Activated T-cell treated with anti-CD3 and anti-CD28 coated beads, Interleukin-2, amount 50 U/mL, for 24 hours (primary cell): ENCODE data around the gene PDK4.
"Not testable (repeated sequence)": the region's sequence is repeated elsewhere in the genome, so short reads cannot be mapped to it uniquely, and the experiment has no call there.

Experiments
- DNase-seq: peaks from one replicate; pipeline ENCODE4 v3.0.0-alpha.2; 2020
- H3K27ac Mint-ChIP-seq: 2 replicates; pipeline ENCODE4 v1.8.0; 2020; ENCODE audit warnings: mild to moderate bottlenecking, mixed read lengths
- H3K27me3 Mint-ChIP-seq: 2 replicates; pipeline ENCODE4 v1.8.0; 2020; ENCODE audit warnings: mixed read lengths
- H3K36me3 Mint-ChIP-seq: 2 replicates; pipeline ENCODE4 v1.8.0; 2020; ENCODE audit warnings: low read depth, mixed read lengths
- H3K4me1 Mint-ChIP-seq: 2 replicates; pipeline ENCODE4 v1.8.0; 2020; ENCODE audit warnings: low read depth, mixed read lengths
- H3K4me3 Mint-ChIP-seq: 2 replicates; pipeline ENCODE4 v1.8.0; 2020; ENCODE audit warnings: mild to moderate bottlenecking, moderate library complexity, mixed read lengths
- H3K9me3 Mint-ChIP-seq: 2 replicates; pipeline ENCODE4 v1.8.0; 2020; ENCODE audit warnings: mixed read lengths

Gene PDK4

DNA sequence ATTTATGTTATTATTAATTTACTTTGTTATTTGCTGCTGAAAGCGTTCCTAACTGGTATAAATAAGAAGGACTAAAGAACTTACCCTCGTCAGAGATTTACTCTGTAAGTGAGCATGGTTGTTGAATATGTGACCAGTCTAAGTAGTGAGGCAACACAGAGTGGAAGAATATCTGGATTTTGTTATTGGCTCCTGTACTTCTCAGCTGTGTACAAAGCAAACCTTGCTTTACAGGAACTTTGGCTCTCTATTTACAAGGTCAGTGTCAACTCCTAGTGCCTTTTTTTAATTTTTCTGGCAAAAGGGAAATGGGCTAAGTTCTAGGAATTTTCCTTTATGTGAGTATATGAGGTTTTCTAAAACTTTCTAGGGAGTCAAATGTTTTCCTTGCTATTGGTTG lies 35.6 kb downstream of the PDK4 start:
- no peaks in the 10 kb centered on the region for H3K9me3 Mint-ChIP-seq
- H3K27me3 Mint-ChIP-seq, result peaks cover 3% of the 10 kb centered on the region
- DNase-seq, result no peak
- no peak overlapping the region for H3K27ac Mint-ChIP-seq
- H3K4me3 Mint-ChIP-seq, result no peak overlapping the region
- H3K4me1 Mint-ChIP-seq, result no peaks in the 10 kb centered on the region
- H3K36me3 Mint-ChIP-seq, result no peaks in the 10 kb centered on the region

DNA sequence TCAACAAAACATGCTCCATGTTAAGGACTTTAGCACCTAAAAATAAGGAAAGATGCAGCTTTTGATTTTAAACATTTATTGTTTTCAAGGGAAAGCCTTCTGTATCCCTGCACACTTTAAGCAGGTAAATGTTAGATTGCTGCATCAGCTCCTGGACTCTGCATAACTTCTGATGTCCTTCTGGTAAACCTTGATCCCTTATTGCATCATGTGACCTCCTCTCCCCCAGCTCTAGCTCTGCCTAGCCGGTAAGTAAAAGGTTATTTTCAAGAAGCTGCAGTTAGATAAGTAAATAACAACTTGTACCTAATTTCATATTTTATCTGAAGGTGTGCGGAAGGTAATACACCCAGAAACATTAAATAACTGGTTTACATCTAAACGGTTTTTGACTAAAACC lies 37.5 kb downstream of the PDK4 start:
- H3K27me3 Mint-ChIP-seq, result peaks cover 3% of the 10 kb centered on the region
- DNase-seq, result no peak
- no peaks in the 10 kb centered on the region for H3K4me1 Mint-ChIP-seq
- no peaks in the 10 kb centered on the region for H3K9me3 Mint-ChIP-seq
- no peaks in the 10 kb centered on the region for H3K36me3 Mint-ChIP-seq
- no peak overlapping the region for H3K4me3 Mint-ChIP-seq
- H3K27ac Mint-ChIP-seq, result no peak overlapping the region

DNA sequence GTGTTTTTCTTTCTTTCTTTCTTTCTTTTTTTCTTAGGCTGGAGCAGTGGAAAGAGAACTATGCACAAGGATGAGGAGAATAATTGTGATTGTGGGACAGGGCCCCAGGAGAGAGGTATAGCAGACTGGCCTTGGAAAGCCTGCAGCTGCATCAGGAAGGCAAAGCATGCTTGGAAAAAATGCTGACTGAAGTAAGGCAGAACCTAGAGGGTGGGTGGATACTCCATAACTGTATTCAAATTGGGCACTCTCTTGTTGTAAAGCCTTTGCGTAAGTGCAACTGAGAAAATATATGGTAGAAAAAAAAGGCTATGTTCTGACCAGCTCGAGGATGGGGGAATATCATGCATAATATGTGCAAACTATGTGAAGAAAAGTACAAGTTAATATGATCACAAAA lies 39.5 kb downstream of the PDK4 start:
- Mint-ChIP-seq H3K4me3 (no peak overlapping the region), H3K27ac (no peak overlapping the region)

DNA sequence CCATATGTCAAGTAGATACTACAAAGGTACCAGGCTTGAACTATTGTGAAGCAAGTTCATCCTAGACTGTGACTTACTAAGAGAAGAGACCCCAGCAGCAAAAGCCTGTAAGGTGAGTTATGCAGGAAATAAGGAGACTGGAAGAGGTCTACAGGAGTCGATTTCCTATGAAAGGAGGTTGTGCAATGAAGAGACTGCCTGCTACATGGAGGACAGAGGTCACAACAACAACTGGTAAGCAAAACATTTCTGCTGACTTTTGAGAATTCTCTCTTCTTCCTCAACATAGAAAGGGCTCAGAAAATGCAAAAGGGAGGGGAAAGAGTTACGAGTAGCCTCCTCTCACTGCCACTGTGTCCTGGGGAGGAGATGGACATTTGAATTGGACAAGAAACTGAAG lies 42.4 kb downstream of the PDK4 start:
- Mint-ChIP-seq H3K9me3 (no peaks in the 10 kb centered on the region), H3K27me3 (peaks cover 13% of the 10 kb centered on the region), H3K27ac (no peak overlapping the region), H3K4me1 (no peaks in the 10 kb centered on the region), H3K4me3 (no peak overlapping the region), H3K36me3 (no peaks in the 10 kb centered on the region)
- DNase-seq, result no peak

More for the DNA sequence above, 39.5 kb downstream of the PDK4 start:
- Mint-ChIP-seq H3K9me3 (no peaks in the 10 kb centered on the region), H3K27me3 (peaks cover 9% of the 10 kb centered on the region), H3K4me1 (no peaks in the 10 kb centered on the region), H3K36me3 (no peaks in the 10 kb centered on the region)
- DNase-seq, result no peak

DNA sequence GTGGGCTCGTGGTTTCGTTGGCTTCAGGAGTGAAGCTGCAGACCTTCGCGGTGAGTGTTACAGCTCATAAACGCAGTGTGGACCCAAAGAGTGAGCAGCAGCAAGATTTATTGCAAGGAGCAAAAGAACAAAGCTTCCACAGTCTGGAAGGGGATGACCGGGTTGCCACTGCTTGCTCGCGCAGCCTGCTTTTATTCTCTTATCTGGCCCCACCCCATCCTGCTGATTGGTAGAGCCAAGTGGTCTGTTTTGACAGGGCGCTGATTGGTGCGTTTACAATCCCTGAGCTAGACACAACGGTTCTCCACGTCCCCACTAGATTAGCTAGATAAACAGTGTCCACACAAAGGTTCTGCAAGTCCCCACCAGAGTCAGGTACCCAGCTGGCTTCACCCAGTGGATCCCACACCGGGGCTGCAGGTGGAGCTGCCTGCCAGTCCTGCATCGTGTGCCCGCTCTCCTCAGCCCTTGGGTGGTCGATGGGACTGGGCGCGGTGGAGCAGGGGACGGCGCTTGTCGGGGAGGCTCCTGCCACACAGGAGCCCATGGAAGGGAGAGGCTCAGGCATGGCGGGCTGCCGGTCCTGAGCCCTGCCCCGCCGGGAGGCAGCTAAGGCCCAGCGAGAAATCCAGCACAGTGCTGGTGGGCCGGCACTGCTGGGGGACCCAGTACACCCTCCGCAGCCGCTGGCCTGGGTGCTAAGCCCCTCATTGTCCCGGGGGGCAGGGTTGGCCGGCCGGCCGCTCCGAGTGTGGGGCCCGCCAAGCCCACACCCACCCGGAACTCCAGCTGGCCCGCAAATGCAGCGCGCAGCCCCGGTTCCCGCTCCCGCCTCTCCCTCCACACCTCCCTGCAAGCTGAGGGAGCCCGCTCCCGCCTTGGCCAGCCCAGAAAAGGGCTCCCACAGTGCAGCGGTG lies 44.0 kb downstream of the PDK4 start:
- not testable (repeated sequence) for H3K4me3 Mint-ChIP-seq, H3K27ac Mint-ChIP-seq, DNase-seq, H3K4me1 Mint-ChIP-seq, H3K36me3 Mint-ChIP-seq, H3K9me3 Mint-ChIP-seq
- peaks cover 12% of the 10 kb centered on the region for H3K27me3 Mint-ChIP-seq

DNA sequence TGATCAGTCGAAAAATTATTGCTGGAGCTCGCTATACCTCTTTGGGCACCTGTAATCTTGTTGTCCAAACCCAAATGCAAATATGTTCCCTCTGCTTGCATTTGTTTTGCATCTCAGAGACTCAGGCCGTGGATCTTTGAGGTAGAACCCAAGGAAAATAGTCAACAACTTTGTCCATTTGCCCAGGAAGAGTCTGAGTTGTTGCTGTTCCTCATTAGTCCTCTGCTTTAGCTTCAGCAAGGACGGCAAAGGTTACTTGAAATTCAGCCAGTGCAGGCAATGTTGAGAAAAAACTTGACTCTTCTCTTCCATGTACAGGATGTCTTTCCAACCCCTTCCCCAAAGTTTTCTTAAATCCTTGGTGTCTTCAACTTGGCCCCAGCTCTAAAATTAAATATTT lies 45.8 kb downstream of the PDK4 start:
- H3K4me3 Mint-ChIP-seq, result no peak overlapping the region
- no peaks in the 10 kb centered on the region for H3K36me3 Mint-ChIP-seq
- DNase-seq, result no peak
- H3K9me3 Mint-ChIP-seq, result no peaks in the 10 kb centered on the region
- peaks cover 12% of the 10 kb centered on the region for H3K27me3 Mint-ChIP-seq
- no peaks in the 10 kb centered on the region for H3K4me1 Mint-ChIP-seq
- H3K27ac Mint-ChIP-seq, result no peak overlapping the region

DNA sequence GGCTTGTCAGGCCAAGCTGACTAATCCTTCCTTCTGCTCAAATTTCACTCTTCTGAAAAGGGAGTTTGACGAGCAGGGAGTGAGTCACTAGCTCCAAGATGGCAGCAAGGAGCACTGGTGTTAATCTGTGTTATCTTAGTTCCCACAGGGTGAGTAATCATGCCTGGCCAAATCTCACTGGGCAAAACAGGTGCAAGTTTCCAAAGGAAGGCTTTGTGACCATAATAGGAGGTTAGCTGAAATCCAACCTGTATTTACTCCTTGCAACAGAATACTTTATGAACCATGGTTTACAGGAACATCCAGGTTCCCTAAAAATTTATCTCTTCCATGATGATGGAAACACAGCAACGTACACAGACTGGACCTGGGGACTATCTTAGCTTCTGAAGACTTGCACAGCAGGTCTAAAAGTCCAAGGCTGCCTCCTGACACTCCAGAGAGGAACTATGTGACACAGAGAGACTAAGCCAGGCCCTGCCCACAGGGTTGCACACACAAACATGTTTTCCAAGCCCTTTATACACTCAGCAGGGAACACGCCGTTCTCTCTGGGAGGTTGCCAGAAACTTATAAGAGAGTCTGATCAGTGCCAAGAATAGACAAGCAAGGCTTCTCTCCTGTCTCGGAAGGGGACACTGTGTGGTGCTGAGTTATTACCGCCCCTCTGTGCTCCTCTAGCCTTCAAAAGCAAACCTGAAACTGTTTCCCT lies 46.3 kb downstream of the PDK4 start:
- Mint-ChIP-seq H3K4me3 (no peak overlapping the region), H3K27ac (no peak overlapping the region), H3K27me3 (peaks cover 12% of the 10 kb centered on the region), H3K9me3 (no peaks in the 10 kb centered on the region), H3K36me3 (no peaks in the 10 kb centered on the region), H3K4me1 (no peaks in the 10 kb centered on the region)
- DNase-seq, result no peak

DNA sequence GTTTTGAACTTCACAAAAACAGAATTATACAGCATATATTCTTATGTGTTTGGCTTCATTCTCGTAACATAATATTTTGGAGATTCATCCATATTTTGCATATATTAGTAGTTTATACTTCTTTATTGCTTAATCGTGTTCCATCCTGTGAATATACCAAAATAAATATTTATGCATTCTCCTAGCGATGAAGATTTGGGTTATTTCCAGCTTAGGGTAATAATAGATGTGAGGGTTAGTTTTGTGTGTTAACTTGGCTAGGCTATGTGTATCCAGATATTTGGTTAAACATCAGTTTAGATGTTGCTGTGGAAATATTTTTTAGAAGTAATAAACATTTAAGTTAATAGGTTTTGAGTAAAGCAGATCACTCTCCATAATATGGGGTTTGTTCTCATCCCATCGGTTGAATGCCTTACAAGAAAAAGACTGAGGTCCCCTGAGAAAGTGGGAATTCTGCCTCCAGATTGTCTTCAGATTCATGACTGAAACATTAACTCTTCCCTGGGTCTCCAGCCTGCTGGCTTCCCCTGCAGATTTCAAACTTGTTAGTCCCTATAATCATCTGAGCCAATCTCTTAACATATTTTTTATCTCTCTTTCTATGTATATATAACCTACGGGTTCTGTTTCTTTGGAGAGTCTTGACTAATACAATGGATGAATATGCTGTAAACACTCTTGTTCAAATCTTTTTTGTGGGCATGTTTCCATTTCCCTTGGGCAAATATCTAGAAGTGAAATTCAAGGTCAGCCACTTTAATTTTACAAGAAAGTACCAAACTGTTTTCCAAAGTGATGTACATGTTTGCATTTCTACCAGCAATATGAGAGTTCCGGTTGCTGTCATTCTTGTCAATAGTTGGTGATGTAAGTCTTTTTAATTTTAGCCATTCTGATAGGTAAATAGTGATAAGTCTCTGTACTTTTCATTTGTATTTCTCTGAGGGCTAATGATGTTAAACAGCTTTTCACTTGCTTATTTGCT lies 48.7 kb downstream of the PDK4 start:
- Mint-ChIP-seq H3K4me3 (no peak overlapping the region), H3K36me3 (no peaks in the 10 kb centered on the region), H3K9me3 (no peaks in the 10 kb centered on the region), H3K27me3 (peaks cover 11% of the 10 kb centered on the region), H3K4me1 (no peaks in the 10 kb centered on the region), H3K27ac (no peak overlapping the region)
- DNase-seq, result no peak

DNA sequence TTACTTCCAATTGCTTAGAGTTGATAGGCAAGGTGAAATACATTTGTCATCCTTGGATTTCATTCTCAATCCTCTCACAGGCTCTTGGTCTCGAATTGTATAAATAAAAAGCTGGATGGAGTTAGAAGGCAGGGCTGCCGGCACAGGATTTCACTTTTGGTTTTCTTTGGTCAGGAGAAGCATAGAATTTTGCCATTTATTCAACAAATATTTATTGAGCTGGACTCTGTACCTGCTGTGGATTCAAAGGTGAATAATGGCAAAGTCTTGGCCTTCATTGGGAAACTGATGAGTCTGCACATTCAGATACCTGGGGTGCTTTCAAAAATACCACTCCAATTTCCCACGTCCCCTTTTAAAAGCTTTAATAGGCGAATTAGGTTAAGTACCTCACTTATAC lies 49.7 kb downstream of the PDK4 start:
- H3K27ac Mint-ChIP-seq, result no peak overlapping the region

DNA sequence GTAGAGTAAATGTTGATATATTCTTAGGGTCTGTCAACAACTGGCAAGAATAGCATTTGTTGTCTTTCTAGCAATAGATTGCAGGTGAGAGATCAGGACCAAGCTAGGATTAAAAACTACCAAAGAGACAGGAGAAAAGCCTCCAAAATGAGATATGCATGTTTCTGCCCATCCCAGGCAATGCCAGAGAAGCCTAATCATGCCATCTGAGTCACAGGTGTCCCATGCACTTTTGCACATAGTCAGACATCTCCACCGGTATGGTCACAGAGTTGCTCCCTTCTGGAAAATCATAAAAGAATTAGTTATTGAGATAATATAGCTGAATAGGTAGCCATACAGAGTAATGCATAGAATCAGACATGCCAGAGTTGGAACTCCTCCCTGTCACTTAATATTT lies 50.6 kb downstream of the PDK4 start:
- H3K4me3 Mint-ChIP-seq, result no peak overlapping the region
- DNase-seq, result no peak
- peaks cover 14% of the 10 kb centered on the region for H3K27me3 Mint-ChIP-seq
- no peaks in the 10 kb centered on the region for H3K9me3 Mint-ChIP-seq
- H3K4me1 Mint-ChIP-seq, result no peaks in the 10 kb centered on the region
- H3K36me3 Mint-ChIP-seq, result no peaks in the 10 kb centered on the region
- H3K27ac Mint-ChIP-seq, result no peak overlapping the region

More for the DNA sequence above, 49.7 kb downstream of the PDK4 start:
- DNase-seq, result no peak
- Mint-ChIP-seq H3K36me3 (no peaks in the 10 kb centered on the region), H3K27me3 (peaks cover 11% of the 10 kb centered on the region), H3K4me3 (no peak overlapping the region), H3K4me1 (no peaks in the 10 kb centered on the region), H3K9me3 (no peaks in the 10 kb centered on the region)

DNA sequence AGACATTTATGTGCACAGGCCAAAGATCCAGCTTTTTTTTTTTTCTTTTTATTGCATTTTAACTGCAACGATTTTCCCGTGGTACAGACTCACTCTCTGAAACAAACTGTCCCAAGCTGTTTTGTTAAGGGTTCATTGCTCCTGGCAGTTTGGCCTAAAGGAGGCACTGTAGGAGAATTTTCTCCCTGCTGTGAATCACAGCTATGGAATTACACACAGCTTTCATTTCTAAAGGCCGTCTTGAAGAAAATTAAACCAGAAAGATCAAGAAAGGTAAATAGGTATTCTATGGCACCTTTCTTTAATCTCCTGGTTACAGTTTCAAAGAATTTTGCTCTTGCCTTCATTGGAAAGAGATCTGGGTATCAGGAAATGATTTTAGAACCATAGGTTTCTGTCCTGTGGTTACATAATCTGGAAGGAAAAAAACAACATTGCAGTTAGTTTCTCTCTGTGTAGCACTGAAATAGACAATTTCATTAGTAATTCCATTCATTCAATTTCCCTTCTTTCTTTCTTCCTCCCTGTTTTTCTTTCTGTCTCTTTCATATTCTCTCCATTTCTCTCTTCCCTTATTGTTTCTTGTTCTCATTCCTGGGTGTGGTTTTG lies 51.2 kb downstream of the PDK4 start:
- Mint-ChIP-seq H3K4me1 (no peaks in the 10 kb centered on the region), H3K36me3 (no peaks in the 10 kb centered on the region), H3K27me3 (peaks cover 13% of the 10 kb centered on the region), H3K27ac (no peak overlapping the region), H3K4me3 (no peak overlapping the region), H3K9me3 (no peaks in the 10 kb centered on the region)
- no peak for DNase-seq

DNA sequence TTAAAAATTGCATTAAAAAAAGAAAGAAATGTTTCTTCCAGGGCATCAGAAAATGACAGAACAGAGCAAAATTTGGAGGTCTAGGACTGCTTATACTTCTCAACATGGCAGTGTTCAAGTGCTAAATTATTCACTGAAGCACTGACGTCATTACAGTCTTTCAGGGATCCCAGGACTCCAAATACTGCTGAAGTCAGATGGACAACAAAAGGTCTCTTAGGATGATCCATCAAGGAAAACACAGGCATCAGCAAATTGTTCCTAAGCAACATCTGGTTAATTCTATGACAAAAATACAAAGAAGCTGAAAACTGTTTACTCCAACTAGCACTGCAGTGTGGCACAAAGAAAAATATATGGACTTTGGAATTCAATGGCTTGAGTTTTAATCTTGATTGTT lies 52.1 kb downstream of the PDK4 start:
- H3K4me1 Mint-ChIP-seq, result no peaks in the 10 kb centered on the region
- H3K27me3 Mint-ChIP-seq, result peaks cover 10% of the 10 kb centered on the region
- no peak overlapping the region for H3K4me3 Mint-ChIP-seq
- H3K36me3 Mint-ChIP-seq, result no peaks in the 10 kb centered on the region
- H3K27ac Mint-ChIP-seq, result no peak overlapping the region
- no peaks in the 10 kb centered on the region for H3K9me3 Mint-ChIP-seq
- no peak for DNase-seq

DNA sequence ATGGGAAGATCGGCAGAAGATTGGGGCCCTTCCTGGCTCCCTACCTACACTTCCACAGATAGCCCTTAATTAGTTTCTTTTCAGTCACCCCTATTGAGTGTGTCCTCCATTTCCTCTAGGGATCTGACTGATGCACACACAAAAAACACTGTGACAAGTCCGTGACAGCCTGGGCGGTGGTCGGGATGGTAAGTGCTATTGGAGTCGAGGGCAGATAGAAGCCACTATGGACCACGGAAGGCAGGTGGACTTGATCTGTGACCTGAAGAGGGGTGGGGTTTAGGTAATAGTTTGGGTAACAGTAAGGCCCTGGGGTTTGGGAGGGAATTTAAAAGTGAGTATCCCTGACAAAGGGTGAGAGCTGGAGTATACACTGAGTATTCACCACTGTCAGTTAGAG lies 53.0 kb downstream of the PDK4 start:
- no peak overlapping the region for H3K4me3 Mint-ChIP-seq
- no peak overlapping the region for H3K27ac Mint-ChIP-seq
- H3K27me3 Mint-ChIP-seq, result peaks cover 10% of the 10 kb centered on the region

DNA sequence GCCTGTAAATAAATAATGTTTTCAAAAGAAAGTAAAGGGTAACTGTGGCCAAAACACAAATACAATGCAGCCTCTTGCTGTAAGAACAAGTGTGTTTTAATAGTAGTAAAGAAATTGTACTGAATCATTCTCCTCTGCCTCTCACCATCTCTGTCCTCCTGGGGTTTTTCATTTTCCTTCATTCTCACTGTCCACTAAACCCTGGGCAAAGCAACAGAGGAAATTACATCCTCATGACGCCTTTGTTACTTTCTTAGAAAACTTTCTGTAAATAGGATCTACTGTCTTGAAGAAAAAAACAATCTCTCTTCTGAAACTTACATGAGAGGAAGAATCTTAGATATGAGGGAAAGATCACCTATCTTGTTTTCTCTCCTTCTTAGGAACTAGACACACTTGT lies 56.0 kb downstream of the PDK4 start:
- no peak for DNase-seq
- Mint-ChIP-seq H3K4me1 (no peaks in the 10 kb centered on the region), H3K9me3 (no peaks in the 10 kb centered on the region), H3K36me3 (no peaks in the 10 kb centered on the region), H3K27ac (no peak overlapping the region), H3K4me3 (no peak overlapping the region), H3K27me3 (peaks cover 10% of the 10 kb centered on the region)

More for the DNA sequence above, 53.0 kb downstream of the PDK4 start:
- no peak for DNase-seq
- no peaks in the 10 kb centered on the region for H3K36me3 Mint-ChIP-seq
- no peaks in the 10 kb centered on the region for H3K9me3 Mint-ChIP-seq
- no peaks in the 10 kb centered on the region for H3K4me1 Mint-ChIP-seq
